Thyroid gland (tissue), 4 donors: ENCODE data around the gene LYPD6B. TPM values are rescaled to one million over a fixed set of nuclear protein-coding genes. Genes with fewer than 3 reads are reported as not detected.

Experiments
- DNase-seq, 2 donors: peaks; one replicate each; pipeline ENCODE4 v3.0.0-alpha.2; 2019
- H3K27ac ChIP-seq, 3 donors: fragments of 200-600 bp; sonication (generic); 1 replicate in 2 of 3; 2 replicates in 1 of 3; pipeline ENCODE4 v1.5.1; 2016 to 2019; ENCODE audit warnings: mild to moderate bottlenecking in 1 of 3, moderate library complexity in 1 of 3
- H3K27me3 ChIP-seq: fragments of 200-600 bp; sonication (generic); one replicate; pipeline ENCODE4 v1.5.1; 2019
- H3K36me3 ChIP-seq, 2 donors: fragments of 200-600 bp; sonication (generic); one replicate each; pipeline ENCODE4 v1.5.1; 2016 to 2019
- H3K4me1 ChIP-seq, 2 donors: fragments of 200-600 bp; sonication (generic); one replicate each; pipeline ENCODE4 v1.5.1; 2017 to 2019
- H3K4me3 ChIP-seq, 3 donors: fragments of 200-600 bp; sonication (generic); replicated peaks in 1 of 3; 1 replicate in 2 of 3; 2 replicates in 1 of 3; pipeline ENCODE4 v1.5.1; 2016; ENCODE audit warnings: mild to moderate bottlenecking in 1 of 3
- H3K9me3 ChIP-seq: fragments of 200-600 bp; sonication (generic); one replicate; pipeline ENCODE4 v1.5.1; 2017
- POLR2A ChIP-seq, 2 donors: fragments of 450-650 bp; IDR thresholded peaks; one replicate each; pipeline ENCODE4 v1.6.1; 2017; ENCODE audit warnings: antibody characterized with exemption in 2 of 2, mild to moderate bottlenecking in 2 of 2, moderate library complexity in 1 of 2
- WGBS, 2 donors: methylation state at CpG; one replicate each; pipeline ENCODE4 v1.1.5; 2017; 5-methylcytosine and 5-hydroxymethylcytosine counted together
- intact Hi-C: fragments of 100-400 bp; cut with DNase I; formaldehyde crosslinking; loops from one replicate; pipeline ENCODE4 v1.15.1; 2023
- total RNA-seq, 4 donors: library from RNA; depleted of rRNA; stranded (reverse); fragments of >200 nt; gene quantifications; one replicate each; pipeline ENCODE4 v1.2.3, GENCODE V29; 2016
- TF ChIP-seq, protein P1 (sequence below), 6 experiments: fragments of 200-600 bp in 3 of 6; fragments of 450-650 bp in 3 of 6; sonication (generic) in 3 of 6; IDR thresholded peaks; one replicate each; pipeline ENCODE4 v1.5.1; 2016 to 2019; ENCODE audit warnings: antibody characterized with exemption in 6 of 6, mild to moderate bottlenecking in 2 of 6, inconsistent platforms in 1 of 6, moderate library complexity in 1 of 6

LYPD6B gene
- total RNA-seq, 4 donors from 2014 or later = 0.40 TPM; not detected in 3

DNA sequence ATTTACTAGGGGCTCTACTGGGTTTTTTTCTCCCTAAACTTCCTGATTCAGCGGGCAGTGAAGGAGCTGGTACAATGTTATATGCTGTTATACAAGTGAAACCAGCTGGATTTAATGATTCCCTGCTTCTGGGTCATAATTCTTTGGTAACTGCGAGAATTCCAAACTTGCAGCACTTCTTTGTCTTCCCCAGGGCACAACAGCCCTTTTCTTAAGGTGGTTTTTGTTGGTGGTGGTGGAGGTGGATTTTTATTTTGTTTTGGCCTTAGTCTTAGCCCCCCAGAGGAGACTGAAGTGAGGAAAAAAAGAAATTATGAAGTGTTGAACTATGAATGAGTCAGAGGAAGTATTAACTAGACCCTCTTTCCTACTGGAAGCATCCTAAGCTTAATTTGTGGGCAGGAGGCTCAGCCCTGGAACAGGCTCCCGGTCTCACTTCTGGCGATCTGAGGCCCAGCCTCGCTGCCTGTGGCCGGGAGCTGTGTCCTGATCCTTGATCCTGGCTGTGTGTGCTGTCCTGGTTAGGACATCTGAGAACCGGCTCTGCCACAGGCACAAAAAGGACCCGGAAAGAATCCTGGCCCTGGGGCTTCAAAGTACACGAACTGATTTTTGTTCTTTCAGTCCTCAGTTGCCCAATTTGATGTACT lies 141.9 kb downstream of the LYPD6B start:
- intact Hi-C loops = no loop called here
- H3K36me3 ChIP-seq = no peaks in the 10 kb centered on the region
- no peak for TF ChIP-seq POLR2A (IDR thresholded peaks at IDR 0.05)
- TF ChIP-seq, protein P1, sequence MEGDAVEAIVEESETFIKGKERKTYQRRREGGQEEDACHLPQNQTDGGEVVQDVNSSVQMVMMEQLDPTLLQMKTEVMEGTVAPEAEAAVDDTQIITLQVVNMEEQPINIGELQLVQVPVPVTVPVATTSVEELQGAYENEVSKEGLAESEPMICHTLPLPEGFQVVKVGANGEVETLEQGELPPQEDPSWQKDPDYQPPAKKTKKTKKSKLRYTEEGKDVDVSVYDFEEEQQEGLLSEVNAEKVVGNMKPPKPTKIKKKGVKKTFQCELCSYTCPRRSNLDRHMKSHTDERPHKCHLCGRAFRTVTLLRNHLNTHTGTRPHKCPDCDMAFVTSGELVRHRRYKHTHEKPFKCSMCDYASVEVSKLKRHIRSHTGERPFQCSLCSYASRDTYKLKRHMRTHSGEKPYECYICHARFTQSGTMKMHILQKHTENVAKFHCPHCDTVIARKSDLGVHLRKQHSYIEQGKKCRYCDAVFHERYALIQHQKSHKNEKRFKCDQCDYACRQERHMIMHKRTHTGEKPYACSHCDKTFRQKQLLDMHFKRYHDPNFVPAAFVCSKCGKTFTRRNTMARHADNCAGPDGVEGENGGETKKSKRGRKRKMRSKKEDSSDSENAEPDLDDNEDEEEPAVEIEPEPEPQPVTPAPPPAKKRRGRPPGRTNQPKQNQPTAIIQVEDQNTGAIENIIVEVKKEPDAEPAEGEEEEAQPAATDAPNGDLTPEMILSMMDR (IDR thresholded peaks at IDR 0.05) = no peak
- no peaks in the 10 kb centered on the region for H3K27me3 ChIP-seq
- H3K4me3 ChIP-seq = no peak overlapping the region
- H3K4me1 ChIP-seq = no peaks in the 10 kb centered on the region
- H3K27ac ChIP-seq = no peak overlapping the region
- 76 to 77% methylated on average over 9 of the region's 9 CpGs for WGBS, 2 donors
- DNase-seq = no peak
- H3K9me3 ChIP-seq = no peaks in the 10 kb centered on the region

- H3K4me1 ChIP-seq = no peaks in the 10 kb centered on the region
- no peaks in the 10 kb centered on the region for H3K9me3 ChIP-seq
- H3K4me3 ChIP-seq = no peak overlapping the region
- no peak for DNase-seq
- no peaks in the 10 kb centered on the region for H3K36me3 ChIP-seq
- TF ChIP-seq POLR2A (IDR thresholded peaks at IDR 0.05) = no peak
- TF ChIP-seq, protein P1 (IDR thresholded peaks at IDR 0.05) = no peak
- no peaks in the 10 kb centered on the region for H3K27me3 ChIP-seq
- 93 to 96% methylated on average over 1 of the region's 1 CpG for WGBS, 2 donors
- H3K27ac ChIP-seq = no peak overlapping the region
- intact Hi-C loops = no loop called here
Observed at GRCh38 chr2:149183187-149183586, 144.7 kb downstream of the LYPD6B start.

- no peak overlapping the region for H3K4me3 ChIP-seq
- no peaks in the 10 kb centered on the region for H3K4me1 ChIP-seq
Observed at GRCh38 chr2:149184991-149185390, 146.5 kb downstream of the LYPD6B start.

DNA sequence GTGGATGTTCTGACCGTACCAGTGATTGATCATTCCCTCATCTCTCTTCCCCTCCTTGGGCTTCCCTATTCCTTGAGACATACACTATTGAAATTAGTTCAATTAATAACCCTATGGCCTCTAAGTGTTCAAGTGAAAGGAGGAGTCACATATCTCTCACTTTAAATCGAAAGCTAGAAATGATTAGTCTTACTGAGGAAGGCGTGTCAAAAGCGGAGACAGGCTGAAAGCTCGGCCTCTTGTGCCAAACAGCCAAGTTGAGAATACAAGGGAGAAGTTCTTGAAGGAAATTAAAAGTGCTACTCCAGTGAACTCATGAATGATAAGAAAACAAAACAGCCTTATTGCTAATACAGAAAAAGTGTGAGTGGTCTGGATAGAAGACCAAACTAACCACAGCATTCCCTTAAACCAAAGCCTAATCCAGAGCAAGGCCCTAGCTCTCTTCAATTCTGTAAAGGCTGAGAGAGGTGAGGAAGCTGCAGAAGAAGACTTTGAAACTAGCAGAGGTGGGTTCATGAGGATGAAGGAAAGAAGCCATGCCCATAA lies 147.5 kb downstream of the LYPD6B start:
- WGBS, 2 donors = 81 to 85% methylated on average over 5 of the region's 5 CpGs
- H3K4me3 ChIP-seq = no peak overlapping the region
- TF ChIP-seq, protein P1 (IDR thresholded peaks at IDR 0.05) = no peak
- no peak for TF ChIP-seq POLR2A (IDR thresholded peaks at IDR 0.05)
- H3K27ac ChIP-seq = no peak overlapping the region
- no peaks in the 10 kb centered on the region for H3K9me3 ChIP-seq
- no peak for DNase-seq
- H3K27me3 ChIP-seq = no peaks in the 10 kb centered on the region
- intact Hi-C loops = no loop called here
- H3K36me3 ChIP-seq = no peaks in the 10 kb centered on the region
- no peaks in the 10 kb centered on the region for H3K4me1 ChIP-seq

More at GRCh38 chr2:149184991-149185390, 146.5 kb downstream of the LYPD6B start:
- no peak overlapping the region for H3K27ac ChIP-seq
- H3K27me3 ChIP-seq = no peaks in the 10 kb centered on the region
- DNase-seq = no peak
- WGBS, 2 donors = 91 to 92% methylated on average over 2 of the region's 2 CpGs
- H3K9me3 ChIP-seq = no peaks in the 10 kb centered on the region
- no peaks in the 10 kb centered on the region for H3K36me3 ChIP-seq
- TF ChIP-seq, protein P1 (IDR thresholded peaks at IDR 0.05) = no peak
- no peak for TF ChIP-seq POLR2A (IDR thresholded peaks at IDR 0.05)
- intact Hi-C loops = no loop called here

- intact Hi-C loops = no loop called here
- Histone ChIP-seq H3K27me3 (no peaks in the 10 kb centered on the region), H3K4me1 (no peaks in the 10 kb centered on the region), H3K27ac (no peak overlapping the region), H3K36me3 (no peaks in the 10 kb centered on the region), H3K4me3 (no peak overlapping the region), H3K9me3 (no peaks in the 10 kb centered on the region)
- TF ChIP-seq, protein P1 (IDR thresholded peaks at IDR 0.05) = no peak
- TF ChIP-seq POLR2A (IDR thresholded peaks at IDR 0.05) = no peak
- DNase-seq = no peak
Observed at GRCh38 chr2:149187057-149187456, 148.6 kb downstream of the LYPD6B start.
